GM19238 (cell line): ENCODE data around the gene HCAR1.
"Not testable (repeated sequence)": the region's sequence is repeated elsewhere in the genome, so short reads cannot be mapped to it uniquely, and the experiment has no call there.

Source experiments
- DNase-seq: peaks from one replicate; pipeline ENCODE4 v3.0.0; 2011; ENCODE audit warnings: low spot score; ENCODE audit not compliant: insufficient read length

The HCAR1 gene

DNA sequence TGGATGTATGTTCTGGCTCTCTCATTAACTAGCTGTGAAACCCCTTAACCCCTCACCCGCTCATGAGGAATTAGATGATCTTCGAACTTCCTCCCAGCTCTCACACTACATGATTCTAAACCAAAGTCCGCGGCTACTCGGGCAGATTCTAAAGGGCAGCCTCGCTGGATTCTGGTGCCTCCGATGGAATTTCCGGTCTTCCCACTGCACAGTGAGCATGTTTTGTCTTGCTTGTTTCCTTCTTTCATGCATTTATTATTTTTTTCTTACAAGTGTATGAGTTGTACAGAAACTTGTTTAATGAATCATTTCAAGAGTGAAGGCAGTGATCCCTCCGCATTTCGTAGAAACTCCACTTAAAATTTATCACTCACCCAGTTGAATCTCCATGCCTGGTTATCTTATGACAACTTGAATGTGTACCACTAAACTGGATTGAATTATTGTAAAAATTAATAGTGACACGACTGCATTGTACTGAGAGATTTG lies 9.5 kb downstream of the HCAR1 start:
- DNase-seq: no peak

DNA sequence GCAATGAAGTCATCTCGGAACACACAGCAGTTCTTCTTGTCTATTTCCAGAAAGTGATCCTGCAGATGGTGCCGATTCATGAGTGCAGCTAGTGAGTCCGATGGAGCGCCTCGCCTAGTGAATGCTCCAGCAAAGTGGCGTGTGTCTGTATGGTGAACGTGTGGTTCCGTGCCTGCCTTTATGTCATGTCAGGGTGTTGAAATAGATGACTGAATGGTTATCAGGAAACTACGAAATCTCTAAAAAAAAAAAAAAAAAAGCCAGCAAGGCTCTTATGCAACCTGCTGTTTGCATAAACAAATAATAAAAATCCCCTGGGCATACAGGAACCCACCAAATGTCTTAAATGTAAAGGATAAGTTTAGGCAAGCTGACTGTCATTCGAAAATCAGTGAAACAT lies 14.0 kb downstream of the HCAR1 start, which contains the start of gene HCAR3:
TSS of gene HCAR3 (minus strand) at position 154 of the 400 bp plus-strand sequence. CDS start at position 80, 74 bp downstream.
- DNase-seq: not testable (repeated sequence)

DNA sequence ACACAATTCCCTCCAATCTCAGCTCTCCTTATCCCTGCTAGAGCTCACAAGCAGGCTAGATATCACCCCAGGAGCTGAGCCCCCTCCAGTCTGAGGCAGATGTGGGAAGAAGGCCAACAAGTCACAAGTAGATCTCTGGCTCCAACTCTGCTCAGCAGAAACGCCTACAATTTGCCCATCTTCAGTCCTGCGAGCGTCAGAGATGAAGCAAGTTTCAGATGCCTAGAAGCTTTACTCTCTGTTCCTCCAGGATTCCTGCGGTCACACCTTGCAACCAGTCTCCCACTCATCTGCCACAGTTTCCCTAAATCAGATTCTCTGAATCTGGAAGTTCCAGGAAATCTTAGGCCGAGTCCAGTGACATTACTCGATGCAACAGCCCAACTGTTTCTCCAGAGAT lies 15.4 kb downstream of the HCAR1 start:
- DNase-seq: not testable (repeated sequence)

DNA sequence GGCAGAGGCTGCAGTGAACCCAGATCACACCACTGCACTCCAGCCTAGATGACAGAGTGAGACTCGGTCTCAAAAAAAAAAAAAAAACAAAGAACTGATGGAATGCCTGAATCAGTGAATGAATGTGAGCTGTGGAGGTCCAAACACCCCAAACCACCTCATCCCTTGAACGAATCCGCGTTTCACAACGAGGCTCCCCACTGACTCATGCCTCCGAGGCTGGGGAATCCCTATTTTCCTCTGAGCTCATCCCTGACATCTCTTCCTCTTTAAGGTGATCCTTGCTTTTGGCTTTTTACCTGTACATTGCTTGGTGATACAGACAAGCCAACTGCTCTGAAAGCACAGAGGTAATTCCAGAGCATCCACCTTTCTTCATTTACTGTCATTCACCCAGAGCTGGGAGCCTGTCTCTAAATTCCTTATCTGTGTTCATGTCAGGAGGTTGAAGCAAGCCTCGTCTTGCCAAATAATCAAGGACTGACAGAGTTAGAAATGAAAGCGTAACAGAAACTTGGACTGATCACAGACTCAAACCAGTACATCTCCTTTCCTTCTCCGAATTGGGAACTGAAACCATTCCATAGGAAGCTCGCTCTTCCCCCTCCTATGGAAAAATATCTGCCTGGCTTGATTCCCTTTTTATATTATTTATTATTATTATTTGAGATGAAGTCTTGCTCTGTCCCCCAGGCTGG lies 17.0 kb downstream of the HCAR1 start:
- DNase-seq: not testable (repeated sequence)

DNA sequence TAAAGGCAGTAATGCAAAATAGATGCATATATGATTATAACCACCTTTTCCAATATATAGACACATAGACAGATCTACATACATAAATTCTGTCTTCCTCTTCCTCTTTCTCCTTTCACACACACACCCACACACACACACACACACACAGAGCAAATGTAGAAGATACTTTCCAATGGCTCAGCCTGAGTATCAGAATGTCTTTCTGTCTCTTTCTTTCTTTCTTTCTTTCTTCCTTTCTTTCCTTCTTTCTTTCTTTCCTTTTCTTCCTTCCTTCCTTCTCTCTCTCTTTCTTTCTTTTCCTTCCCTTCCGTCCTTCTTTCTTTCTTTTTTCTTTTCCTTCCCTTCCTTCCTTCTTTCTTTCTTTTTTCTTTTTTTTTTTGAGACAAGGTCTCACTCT lies 19.4 kb downstream of the HCAR1 start:
- not testable (repeated sequence) for DNase-seq

DNA sequence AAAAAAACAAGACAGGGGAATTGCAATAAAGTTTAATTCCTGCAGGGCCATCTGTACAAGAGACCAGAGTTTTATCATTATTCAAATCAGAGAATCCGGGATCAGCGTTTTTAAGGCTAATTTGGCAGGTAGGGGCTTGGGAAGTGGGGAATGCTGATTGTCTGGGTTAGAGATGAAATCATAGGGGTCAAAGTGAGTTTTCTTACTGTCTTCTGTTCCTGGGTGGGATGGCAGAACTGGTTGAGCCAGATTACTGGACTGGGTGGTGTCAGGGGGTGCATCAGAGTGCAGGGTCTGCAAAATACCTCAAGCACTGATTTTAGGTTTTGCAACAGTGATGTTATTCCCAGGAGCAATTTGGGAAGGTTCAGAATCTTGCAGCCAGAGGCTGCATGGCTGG lies 20.3 kb downstream of the HCAR1 start:
- DNase-seq: not testable (repeated sequence)

DNA sequence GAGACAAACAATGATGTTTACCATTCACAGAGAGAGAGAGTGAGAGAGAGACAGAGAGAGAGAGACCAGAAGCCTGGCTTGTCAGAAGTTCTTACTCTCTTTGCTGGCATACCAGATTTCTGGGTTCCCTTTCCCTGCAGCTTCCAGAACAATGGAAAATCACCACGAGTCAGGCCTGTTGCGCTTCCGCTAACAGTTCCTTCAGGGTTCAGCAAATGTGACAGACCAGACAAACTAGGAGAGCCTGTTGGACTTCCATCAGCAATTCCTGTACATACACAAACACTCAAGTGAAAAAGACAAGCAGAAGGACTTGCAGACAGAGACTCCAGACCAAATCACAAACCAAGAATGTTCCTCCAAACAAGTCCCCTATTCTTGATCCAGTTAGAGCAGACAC lies 21.4 kb downstream of the HCAR1 start:
- not testable (repeated sequence) for DNase-seq

DNA sequence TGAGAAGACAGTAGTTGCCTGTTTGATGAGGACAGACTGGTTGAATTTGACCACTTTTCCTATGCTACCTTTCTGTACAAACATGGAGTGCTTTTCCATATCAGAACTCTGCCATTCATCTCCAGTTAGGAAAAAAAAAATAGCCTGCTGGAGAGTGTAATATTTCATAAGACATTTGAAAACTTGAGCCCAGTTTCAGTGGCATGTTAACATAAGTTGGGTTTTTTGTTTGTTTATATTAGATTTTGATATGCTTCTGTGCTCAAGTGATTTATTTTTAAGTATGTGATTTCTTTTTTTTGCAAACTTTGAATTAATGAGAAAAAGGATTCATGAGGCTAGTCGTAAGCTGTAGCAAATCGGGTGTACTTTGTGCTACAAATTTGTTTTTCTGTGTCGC lies 26.8 kb downstream of the HCAR1 start:
- DNase-seq: not testable (repeated sequence)

DNA sequence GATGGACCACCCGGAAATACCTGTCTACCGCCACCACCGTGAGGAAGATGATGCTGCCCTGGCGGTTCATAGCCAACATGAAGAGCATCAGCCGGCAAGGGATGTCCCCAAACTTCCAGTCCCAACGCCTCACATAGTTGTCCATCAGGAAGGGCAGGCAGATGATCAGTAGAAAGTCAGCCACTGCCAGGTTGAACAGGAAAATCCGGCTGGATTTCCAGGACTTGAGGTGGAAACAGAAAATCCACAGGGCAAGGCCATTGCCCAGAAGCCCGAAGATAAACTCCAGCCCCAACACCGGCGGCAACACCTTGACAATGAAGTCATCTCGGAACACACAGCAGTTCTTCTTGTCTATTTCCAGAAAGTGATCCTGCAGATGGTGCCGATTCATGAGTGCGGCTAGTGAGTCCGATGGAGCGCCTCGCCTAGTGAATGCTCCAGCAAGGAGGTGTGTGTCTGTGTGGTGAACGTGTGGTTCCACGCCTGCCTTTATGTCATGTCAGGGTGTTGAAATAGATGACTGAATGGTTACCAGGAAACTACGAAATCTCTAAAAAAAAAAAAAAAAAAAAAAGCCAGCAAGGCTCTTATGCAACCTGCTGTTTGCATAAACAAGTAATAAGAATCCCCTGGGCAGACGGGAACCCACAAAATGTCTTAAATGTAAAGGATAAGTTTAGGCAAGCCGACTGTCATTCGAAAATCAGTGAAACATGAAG lies 27.6 kb downstream of the HCAR1 start, which contains the start of gene HCAR2:
TSS of gene HCAR2 (minus strand) at position 468 of the 722 bp plus-strand sequence. CDS start at position 394, 74 bp downstream.
- DNase-seq: not testable (repeated sequence)

DNA sequence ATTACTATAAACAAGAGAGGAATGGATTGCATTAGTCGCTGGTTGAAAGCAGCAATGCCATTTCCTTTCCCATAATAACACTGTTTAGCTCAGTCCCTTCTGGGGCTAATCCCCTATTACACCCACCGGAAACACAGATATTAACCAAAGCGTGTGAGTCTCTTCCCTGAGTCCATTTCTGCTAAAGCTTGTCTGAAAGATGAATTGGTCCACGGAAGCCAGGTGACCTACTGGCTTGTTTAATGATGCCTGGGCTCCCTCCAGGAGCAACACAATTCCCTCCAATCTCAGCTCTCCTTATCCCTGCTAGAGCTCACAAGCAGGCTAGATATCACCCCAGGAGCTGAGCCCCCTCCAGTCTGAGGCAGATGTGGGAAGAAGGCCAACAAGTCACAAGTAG lies 29.2 kb downstream of the HCAR1 start:
- DNase-seq: not testable (repeated sequence)

DNA sequence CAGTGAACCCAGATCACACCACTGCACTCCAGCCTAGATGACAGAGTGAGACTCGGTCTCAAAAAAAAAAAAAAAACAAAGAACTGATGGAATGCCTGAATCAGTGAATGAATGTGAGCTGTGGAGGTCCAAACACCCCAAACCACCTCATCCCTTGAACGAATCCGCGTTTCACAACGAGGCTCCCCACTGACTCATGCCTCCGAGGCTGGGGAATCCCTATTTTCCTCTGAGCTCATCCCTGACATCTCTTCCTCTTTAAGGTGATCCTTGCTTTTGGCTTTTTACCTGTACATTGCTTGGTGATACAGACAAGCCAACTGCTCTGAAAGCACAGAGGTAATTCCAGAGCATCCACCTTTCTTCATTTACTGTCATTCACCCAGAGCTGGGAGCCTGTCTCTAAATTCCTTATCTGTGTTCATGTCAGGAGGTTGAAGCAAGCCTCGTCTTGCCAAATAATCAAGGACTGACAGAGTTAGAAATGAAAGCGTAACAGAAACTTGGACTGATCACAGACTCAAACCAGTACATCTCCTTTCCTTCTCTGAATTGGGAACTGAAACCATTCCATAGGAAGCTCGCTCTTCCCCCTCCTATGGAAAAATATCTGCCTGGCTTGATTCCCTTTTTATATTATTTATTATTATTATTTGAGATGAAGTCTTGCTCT lies 30.5 kb downstream of the HCAR1 start:
- not testable (repeated sequence) for DNase-seq

DNA sequence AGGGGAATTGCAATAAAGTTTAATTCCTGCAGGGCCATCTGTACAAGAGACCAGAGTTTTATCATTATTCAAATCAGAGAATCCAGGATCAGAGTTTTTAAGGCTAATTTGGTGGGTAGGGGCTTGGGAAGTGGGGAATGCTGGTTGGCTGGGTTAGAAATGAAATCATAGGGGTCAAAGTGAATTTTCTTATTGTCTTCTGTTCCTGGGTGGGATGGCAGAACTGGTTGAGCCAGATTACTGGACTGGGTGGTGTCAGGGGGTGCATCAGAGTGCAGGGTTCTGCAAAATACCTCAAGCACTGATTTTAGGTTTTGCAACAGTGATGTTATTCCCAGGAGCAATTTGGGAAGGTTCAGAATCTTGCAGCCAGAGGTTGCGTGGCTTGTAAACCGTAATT lies 33.7 kb downstream of the HCAR1 start:
- DNase-seq: not testable (repeated sequence)

DNA sequence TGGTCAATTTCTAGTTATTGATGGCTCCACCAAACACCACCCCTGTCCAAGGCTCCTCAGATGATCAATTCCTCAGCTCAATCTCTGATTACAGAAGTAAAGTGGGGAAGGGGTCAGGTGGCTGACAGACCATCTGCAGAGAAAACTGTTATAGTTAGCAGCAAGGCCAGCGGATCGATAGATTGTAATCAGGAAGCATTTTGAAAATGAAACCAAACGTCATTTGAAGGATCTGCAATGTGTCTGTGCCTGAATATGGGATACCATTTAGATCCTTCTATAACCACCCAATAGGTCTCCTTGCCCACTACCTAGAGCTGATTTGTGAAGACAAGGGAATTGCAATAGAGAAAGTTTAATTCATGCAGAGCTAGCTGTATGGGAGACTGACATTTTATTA lies 39.1 kb downstream of the HCAR1 start:
- no peak for DNase-seq

DNA sequence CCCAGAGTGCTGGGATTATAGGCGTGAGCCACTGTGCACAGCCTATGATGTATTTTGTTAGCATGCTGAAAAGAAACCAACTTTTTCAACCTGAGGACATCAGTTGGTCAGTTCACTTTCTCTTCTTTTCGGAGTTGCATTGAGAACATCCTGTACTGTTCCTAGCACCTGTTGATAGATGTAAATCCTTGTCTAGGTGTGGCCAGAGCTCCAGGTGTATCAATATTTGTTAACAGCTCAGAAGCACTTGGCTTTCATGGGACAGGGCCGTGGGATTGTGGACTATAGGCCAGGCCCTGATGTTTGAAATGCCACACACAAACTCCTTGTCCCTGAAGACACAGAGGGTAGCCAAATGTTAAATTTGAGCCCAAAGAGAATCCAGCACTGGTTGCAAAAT lies 42.4 kb downstream of the HCAR1 start:
- no peak for DNase-seq

DNA sequence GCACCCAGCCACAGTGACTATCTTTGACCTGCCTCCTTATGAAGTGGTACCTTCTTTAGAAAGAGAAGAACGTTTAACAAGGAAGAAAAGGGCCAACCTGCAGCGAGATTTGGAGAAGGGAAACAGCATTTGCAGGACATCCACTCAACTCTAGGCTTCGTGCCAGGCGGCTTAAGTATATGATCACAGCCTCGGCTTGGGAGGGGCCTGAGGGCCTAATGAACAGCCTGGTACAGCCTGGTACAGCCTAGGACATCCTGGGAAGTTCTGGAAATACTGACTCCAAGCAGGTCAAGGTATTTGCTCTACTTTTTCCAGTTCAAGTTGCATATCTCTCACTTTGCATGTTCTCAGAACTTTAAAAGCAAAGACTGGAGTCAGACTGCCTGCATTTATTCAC lies 43.6 kb downstream of the HCAR1 start:
- no peak for DNase-seq

DNA sequence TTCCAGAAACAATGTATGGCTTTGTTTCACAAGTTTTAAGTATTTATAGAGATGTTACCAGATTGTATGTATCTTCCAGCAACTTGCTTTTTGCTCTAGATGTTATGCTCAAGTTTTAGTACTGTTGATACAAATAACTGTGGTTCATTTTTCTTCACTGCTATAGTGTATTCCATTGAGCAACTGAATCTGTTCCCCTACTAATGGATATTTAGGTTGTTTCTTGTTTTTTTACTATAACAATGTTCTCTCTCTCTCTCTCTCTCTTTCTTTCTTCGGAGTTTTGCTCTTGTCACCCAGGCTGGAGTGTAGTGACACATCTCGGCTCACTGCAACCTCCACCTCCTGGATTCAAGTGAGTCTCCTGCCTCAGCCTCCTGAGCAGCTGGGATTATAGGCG lies 44.1 kb downstream of the HCAR1 start:
- DNase-seq: no peak

DNA sequence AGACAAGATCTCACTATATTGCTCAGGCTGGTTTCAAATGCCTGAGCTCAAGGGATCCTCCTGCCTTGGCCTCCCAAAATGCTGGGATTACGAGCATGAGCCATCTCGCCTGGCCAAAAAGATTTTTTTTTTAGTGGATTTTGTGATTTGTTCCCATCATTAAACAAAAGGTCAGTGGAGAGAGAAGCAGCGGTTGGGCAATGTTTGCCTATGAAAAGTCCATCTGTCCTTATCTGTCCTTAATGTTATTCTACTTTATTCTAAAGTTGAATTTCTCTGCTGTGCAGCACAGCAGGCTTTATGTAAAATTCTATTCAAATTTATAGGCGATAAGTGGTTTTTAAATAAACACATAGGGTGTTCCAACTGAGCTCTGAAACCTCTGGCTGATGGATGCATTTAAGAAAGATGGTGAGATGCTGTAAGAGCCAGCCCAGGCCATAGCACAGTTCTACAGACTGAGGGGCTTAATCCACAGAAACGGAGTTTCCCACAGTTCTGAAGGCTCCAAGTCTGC lies 46.3 kb downstream of the HCAR1 start:
- DNase-seq: no peak

DNA sequence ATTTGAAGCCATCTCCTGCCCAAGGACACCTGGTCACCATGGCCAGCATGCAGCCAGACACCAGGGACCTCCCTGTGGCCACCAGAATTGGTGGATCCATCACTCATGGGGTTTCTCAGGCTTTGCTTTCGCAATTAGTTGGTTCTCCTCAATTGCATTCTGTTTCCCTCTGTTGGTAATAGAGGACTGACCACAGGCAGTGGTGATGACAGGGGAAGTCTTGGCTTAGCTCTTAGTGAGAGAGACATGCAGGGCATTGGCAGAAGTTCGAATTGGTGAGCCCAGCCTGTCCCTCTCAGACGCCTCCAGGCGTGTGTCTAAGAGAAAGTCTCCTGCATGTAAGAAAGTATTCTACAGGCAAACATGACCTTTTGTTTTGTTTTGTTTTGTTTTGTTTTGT lies 48.8 kb downstream of the HCAR1 start:
- no peak for DNase-seq

DNA sequence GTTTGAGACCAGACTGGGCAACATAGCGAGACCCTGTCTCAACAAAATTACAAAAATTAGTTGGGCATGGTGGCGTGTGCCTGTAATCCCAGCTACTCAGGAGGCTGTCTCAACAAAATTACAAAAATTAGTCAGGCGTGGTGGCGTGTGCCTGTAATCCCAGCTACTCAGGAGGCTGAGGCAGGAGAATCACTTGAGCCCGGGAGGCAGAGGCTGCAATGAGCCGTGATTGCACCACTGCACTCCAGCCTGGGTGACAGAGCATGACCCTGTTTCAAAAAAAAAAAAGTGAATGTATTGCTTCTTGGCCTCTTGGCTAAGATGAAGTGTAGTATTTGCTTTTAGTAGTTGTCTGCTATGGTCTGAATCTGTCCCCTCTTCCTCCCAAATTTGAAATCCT lies 49.7 kb downstream of the HCAR1 start:
- DNase-seq: not testable (repeated sequence)

DNA sequence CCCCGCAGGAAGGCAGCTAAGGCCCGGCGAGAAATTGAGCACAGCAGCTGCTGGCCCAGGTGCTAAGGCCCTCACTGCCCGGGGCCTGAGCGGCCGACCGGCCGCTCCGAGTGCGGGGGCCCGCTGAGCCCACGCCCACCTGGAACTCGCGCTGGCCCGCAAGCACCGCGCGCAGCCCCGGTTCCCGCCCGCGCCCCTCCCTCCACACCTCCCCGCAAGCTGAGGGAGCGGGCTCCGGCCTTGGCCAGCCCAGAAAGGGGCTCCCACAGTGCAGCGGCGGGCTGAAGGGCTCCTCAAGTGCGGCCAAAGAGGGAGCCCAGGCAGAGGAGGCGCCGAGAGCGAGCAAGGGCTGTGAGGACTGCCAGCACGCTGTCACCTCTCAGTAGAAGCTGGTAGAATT lies 53.9 kb downstream of the HCAR1 start:
- DNase-seq: not testable (repeated sequence)
